AG09309 (cell line): ENCODE results near the gene LRIT1.

ENCODE experiments used
- DNase-seq: peaks from one replicate; pipeline ENCODE4 v3.0.0-alpha.2; 2010; ENCODE audit warnings: low read depth
- H3K4me3 ChIP-seq: 2 replicates; pipeline ENCODE4 v1.5.1; 2011; ENCODE audit warnings: mild to moderate bottlenecking, low read depth, low read length, moderate library complexity; ENCODE audit not compliant: control insufficient read depth
- CTCF ChIP-seq: IDR thresholded peaks from 2 replicates; pipeline ENCODE4 v1.5.1; 2011; ENCODE audit warnings: mild to moderate bottlenecking, low read depth, low read length, inconsistent platforms; ENCODE audit not compliant: insufficient read depth, control insufficient read depth; ENCODE audit errors: missing control alignments

Gene LRIT1

DNA sequence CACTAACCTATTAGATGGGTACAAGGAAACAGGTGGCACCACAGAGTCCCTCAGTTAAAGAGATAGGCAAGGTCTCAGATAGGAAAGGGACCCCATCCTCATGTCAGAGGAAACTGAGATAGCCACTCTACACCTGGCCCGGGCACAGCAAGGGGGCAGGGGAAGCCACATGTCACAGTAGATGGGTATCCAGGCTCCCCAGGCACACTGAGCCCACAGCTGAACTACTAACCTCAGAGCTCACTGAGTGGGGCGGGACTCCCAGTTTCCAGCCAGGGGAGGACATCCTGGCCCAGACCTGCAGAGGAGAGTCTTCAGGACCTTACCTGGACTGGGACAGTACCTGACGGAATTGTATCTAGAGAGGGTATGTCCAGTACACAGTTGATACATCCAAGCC lies 50.7 kb downstream of the LRIT1 start:
- no peak for DNase-seq
- TF ChIP-seq CTCF, result no peak
- H3K4me3 ChIP-seq, result no peak overlapping the region

DNA sequence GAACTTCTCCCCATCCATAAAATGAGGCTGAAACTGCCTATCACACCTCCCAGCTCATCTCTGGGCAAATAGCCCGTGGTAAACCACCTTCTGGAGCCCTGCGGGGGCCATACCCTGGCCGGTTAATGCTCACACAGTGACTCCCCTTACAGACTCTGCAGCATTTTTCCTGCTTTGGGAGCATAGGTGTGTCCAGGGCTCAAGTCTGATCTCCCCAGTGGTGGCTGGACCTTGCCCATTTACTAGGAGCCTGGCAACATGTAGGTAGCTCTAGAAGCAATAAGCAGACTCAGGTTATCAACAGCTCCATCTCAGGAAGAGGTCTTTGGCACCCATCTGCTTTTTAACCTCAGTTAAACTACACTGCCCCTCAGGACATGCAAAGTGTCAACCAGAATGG lies 52.5 kb downstream of the LRIT1 start:
- no peak for DNase-seq
- no peak for TF ChIP-seq CTCF
- no peak overlapping the region for H3K4me3 ChIP-seq

- DNase-seq, result no peak
- TF ChIP-seq CTCF, result no peak
Observed at GRCh38 chr10:84185526-84186175, 55.7 kb downstream of the LRIT1 start.

GRCh38 chr10:84184517-84184916 lies 56.8 kb downstream of the LRIT1 start:
- no peak for TF ChIP-seq CTCF
- H3K4me3 ChIP-seq, result no peak overlapping the region
- DNase-seq, result no peak

More at GRCh38 chr10:84185526-84186175, 55.7 kb downstream of the LRIT1 start:
- H3K4me3 ChIP-seq, result no peak overlapping the region

- no peak overlapping the region for H3K4me3 ChIP-seq
- no peak for DNase-seq
- no peak for TF ChIP-seq CTCF
Observed at GRCh38 chr10:84181631-84182030, 59.7 kb downstream of the LRIT1 start.
